Measurements from ENCODE around the gene FBXL16. TPM values are rescaled to one million over a fixed set of nuclear protein-coding genes. Genes with fewer than 3 reads are reported as not detected.
A peak's percentile ranks its signal among the peaks of the same experiment; 100 is the strongest.

FBXL16 gene
- total and polyA plus RNA-seq, 9 of the 15 experiments (the other 6 are each of a cell fraction or from before 2014, with no cell fraction given), result 0.21 to 8.2 (median 1.7) TPM

- TF ChIP-seq TEAD4 (IDR thresholded peaks at IDR 0.05; ENCODE audit: low read length) (no peak), TEAD4 (CRISPR knock-in tag; IDR thresholded peaks at IDR 0.05; ENCODE audit: borderline replicate concordance) (no peak), ILK (tag; IDR thresholded peaks at IDR 0.05; ENCODE audit: borderline replicate concordance, low read depth) (no peak), LEF1 (IDR thresholded peaks at IDR 0.05) (no peak), ELK3 (CRISPR knock-in tag; IDR thresholded peaks at IDR 0.05) (no peak), SP1 (CRISPR knock-in tag; IDR thresholded peaks at IDR 0.05) (peak; percentile 53), CBX1 (IDR thresholded peaks at IDR 0.05; ENCODE audit: low read depth) (peak; percentile 16; the same call in 1 of the 2 replicates), ZNF263 (CRISPR knock-in tag; IDR thresholded peaks at IDR 0.05; ENCODE audit: borderline replicate concordance) (no peak; the same call in 1 of the 2 replicates), ZNF717 (CRISPR knock-in tag; IDR thresholded peaks at IDR 0.05) (no peak), ARID4B (CRISPR knock-in tag; IDR thresholded peaks at IDR 0.05) (peak; percentile 90), TSC22D4 (tag; IDR thresholded peaks at IDR 0.05) (no peak), MCM3 (IDR thresholded peaks at IDR 0.05) (no peak), NFIX (CRISPR knock-in tag; IDR thresholded peaks at IDR 0.05; ENCODE audit: low read depth) (no peak)
Measured at GRCh38 chr16:720990-721764, 15.6 kb upstream of the FBXL16 start, which contains the start of gene ANTKMT (continued).

All from K562 (cell line).